MV-4-11 (cell line): ENCODE data around the gene ZBTB11.
A peak's percentile ranks its signal among the peaks of the same experiment; 100 is the strongest.
"Not testable (repeated sequence)": the region's sequence is repeated elsewhere in the genome, so short reads cannot be mapped to it uniquely, and the experiment has no call there.

Experiments used
- DNase-seq: peaks from one replicate; lab custom pipeline; 2025; lab: John Stamatoyannopoulos, UW

ZBTB11 gene

DNA sequence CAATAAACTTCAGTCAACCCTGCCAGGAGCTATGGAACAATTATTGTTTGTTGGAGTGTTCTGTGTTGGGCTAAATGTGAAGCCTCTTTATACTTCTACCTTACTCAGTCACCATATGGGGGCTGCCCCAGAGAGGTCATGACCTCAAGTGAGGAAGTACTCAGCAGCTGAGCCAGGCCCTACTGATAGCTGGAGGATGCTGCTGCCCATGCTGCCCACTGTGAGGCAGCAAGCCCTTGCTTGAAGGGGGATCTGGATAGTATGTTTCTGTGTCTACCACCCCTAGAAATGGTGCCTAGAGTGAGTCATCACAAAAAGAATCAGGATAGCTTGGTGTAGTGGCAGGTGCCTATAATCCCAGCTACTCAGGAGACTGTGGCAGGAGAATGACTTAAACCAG is 14.0 kb upstream of the ZBTB11 start:
- DNase-seq: no peak

DNA sequence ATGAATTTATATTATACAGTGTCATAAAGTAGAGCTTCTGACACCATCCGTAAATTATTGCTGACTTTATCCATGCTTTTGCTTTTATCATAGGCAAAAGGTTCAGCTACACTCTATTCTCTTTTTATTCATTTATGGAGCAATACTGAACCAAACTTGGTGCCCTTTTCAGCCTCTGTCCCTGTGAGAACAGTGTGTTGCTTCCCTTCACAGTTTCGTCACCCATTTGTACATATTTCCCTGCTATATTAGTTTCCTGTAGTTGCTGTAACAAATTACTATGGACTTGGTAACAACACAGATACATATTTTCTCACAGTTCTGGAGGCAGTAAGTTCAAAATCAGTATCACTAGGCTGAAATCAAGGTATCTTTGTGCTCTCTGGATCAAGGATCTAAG is 12.4 kb upstream of the ZBTB11 start:
- DNase-seq: no peak

DNA sequence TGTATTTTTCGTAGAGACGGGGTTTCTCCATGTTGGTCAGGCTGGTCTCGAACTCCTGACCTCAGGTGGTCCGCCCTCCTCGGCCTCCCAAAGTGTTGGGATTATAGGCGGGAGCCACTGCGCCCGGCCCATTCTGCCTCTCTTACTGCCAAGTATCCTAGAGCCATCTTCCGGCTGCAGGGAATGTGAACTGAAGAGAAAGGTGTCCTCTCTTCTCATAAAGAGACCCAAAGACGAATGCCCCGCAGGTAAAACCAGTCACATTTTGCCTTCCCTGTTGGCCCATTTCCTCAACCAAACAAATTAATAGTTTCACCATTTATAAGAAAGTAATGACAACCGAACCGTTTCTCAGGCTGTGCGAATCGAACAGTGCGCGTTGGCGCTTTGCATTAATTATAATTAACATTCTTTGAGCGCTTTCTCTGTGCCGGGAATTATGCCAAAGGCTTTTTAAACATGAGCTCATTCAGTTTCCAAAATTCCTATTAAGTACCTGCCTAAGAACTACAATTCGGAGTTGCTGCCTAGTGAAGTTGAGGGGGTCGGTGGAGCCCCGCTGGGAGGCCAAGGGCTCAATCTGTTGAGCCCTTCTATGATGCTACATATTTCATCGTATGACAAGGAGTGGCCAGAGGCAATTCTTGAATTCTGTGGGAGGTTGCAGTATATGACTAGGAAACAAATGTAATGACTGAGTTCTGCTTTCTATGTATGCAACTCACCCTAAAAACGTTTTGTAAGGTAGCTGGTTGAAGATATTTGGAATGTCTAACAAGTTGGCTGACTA is 10.4 kb upstream of the ZBTB11 start:
- no peak for DNase-seq

DNA sequence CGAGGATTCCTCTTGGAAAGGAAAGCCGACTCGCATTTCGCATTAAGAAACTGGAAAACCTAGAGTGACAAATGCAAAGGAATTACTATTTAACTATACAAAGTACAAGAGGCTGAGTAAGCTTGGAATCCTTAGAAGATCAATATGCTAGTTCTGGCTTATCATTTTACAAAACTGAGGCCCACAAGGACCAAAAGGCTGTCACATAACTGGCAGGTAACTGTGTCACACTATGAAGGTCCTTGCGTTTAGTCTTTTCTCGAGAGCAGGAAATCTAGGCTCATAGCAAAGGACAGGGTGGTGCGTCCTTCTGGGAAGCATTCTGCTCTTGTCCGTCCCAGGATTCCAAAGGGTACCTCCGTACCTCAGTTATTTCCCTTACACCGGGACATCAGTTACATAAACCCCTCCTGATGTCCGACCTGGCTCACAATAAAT is 9.0 kb upstream of the ZBTB11 start:
- DNase-seq: no peak

DNA sequence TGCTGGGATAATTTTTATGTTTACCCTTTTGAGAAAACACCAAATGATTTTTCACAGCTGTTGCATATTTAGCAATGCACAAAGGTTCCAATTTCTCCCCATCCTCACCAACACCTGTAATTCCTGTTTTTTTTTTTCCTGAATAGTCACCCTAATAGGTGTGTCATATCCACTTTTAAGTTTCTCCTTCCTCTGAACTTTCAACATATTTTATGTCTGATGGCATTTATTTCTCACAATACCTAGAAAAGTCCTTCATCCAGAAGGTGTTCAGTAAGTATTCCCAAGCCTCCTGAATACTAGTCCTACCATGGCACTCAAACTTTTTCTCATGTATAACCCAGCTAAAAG is 8.1 kb upstream of the ZBTB11 start:
- DNase-seq: no peak

DNA sequence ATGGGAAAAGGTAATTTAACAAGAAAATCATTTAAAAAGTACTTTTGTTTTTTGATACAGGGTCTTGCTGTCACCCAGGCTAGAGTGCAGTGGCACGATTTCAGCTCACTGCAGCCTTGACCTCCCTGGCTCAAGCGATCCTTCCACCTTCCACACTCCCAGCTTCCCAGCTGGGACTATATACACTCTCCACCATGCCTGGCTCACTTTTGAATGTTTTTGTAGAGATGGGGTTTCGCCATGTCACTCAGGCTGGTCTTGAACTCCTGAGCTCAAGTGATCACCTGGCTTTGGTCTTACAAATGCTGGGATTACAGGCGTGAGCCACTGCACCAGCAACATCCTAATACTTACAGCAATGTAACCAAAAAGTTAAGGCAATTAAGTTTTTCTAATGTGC is 3.5 kb upstream of the ZBTB11 start:
- DNase-seq: no peak

DNA sequence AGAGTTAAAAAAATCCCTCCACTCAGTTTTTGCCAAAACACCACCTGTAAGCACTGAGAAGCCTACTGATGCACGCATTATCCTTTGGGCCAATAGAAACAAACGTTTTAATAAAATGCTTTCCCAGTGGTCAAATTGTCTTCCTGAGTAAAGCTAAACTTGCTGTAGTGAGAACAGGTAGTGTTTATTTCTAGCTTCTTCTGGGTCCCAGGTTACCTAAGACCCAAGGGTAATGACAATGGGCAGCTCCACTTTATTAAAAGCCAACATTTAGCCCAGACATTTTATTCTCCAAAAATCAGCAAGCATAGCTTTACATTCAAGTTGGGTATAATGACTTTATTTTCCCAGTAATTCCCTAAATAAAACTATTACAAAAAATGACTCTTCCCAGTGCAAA is 1.9 kb upstream of the ZBTB11 start:
- DNase-seq: not testable (repeated sequence)

DNA sequence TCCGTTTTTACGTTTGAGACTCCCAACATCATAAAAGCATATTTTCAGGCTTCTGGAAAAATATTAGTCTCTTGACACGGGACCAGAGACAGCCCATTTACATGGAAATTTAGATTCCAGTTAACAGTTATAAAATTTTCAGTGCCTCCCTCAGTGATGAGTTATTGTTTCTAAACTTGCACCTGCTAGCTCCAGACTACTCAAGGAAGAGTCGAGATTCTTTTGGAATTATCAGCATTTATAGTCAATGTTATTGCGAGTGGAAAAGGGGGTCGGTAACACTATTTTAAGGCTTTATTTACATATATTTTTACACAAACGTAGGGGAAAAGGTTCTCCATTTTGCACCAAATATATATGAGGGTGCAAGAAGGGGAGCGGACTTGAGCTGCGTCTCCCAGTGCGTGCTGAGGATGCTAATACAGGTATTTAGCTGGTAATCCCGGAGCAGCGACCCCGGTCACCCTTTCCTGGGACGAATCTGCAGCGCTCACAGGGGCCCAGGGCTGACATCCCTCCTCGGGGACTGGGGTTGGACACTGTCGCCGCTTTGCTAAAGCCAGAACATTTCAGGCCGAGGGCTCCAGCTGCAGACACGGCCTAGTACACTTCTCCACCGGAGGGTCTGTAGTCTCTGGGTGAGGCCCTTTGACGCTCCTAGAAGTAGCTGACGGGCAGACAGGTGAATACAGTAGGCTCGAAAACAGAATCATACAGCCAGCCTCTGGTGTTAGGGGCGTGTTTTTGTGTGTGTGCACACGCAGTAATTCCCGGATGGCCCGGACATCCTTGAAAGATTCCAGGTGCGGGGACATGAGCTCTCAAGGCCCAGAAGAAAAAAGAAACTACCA is 729 bp upstream of the ZBTB11 start:
- no peak for DNase-seq

DNA sequence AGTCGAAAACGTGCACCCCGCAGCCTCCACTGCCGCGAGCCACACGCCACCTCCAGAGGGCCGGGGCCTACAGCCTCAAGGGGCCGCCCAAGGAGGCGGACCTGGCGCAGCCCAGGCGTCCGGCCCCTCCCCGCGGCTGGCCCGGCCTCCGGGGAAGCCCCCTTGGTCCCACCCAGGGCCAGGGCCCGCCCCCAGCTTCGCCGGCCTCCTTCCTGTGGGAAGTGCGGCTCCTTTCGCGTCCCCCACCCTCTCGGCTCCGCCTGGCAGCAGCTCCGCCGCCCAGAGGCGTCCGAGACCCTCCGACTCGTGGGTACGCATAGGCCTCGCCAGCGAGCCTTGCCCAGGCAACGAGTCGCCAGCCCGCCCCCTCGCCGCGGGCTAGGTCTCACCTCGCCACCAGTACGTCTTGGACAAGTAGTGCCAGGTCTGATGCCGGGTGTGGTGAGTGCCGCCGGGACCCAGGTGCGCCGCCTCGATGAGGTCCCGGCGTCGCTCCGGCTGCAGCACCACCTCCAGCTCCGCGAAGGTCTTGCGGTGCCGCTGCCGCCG is 642 bp downstream of the ZBTB11 start:
- DNase-seq: no peak

DNA sequence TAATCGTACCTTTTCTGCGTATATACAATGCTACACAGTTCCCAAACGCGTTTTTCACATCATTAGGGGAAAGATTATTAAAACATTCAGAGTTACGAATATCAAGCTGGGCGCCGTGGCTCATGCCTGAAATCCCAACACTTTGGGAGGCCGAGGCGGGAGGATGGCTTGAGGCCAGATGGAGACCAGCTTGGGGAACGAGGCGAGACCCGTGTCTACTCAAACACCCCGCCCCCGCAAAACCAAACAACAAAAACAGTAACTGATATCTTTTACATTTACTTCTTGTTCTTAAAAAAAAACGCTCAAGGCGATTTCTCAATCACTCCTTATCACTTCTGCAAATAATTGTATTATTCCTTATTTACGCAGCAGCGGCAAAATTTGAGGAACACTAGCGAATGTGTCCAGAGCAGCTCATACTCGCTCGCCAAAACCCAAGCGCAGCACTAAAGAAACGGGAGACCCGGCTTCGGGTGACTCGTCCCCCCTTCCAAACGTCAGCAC is 1.2 kb downstream of the ZBTB11 start:
- no peak for DNase-seq

DNA sequence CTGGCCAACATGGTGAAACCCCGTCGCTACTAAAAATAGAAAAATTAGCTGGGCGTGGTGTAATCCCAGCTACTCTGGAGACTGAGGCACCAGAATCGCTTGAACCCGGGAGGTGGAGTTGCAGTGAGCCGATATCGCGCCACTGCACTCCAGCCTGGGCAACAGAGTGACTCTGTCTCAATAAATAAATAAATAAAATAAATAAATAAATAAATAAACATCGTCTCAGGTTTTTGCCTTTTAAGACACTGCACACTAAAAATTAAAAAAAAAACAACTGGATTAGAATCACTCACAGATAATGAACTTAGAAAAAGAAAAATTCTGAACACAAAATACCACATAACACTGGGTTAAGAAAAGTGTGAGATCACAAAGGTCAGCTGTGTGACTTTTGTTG is 2.4 kb downstream of the ZBTB11 start:
- no peak for DNase-seq

DNA sequence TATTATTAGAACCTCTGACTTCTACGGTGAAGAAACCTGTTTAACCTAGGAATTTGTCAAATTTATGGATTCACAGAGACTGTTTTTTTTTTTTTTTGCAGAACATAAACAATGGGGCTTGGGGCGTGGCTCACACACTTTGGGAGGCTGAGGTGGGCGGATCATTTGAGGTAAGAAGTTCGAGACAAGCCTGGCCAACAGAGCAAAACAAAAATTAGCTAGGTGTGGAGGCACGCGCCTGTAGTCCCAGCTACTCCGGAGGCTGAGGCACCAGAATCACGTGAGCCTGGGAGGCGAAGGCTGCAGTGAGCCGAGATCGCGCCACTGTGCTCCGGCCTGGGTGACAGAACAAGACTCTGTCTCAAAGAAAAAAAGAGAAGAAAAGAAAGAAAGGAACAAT is 3.0 kb downstream of the ZBTB11 start:
- DNase-seq: no peak

DNA sequence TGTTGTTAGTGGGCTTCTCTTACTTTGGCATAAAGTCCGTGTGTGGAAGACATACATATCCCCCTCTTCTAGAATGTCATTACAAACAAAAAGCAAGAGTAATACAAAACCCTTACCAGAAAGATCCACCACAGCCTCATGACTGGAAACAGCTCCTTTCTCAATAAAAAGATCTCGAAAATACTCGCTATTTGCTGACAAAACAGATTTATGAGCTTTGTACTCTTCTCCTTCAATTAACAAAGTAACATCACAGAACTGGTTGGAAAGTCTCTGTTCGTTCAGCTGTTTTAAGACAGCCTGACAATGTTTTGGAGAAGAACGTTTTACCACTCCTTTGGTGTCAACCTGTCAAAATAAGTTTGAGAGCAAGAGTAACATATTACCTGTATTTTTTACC is 5.9 kb downstream of the ZBTB11 start:
- no peak for DNase-seq

DNA sequence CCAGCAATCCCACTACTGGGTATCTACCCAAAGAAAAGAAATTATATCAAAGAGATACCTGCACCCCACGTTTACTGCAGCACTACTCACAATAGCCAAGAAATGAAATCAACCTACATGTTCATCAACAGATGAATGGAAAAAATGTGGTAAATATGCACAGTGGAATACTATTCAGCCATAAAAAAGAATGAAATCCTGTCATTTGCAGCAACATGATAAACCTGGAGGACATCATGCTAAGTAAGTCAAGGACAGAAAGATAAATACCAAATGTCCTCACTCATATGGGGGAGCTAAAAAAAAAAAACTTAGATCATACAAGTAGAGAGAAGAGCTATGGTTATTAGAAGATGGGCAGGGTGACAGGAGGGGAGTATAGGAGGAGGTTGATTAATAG is 9.1 kb downstream of the ZBTB11 start:
- DNase-seq: no peak

DNA sequence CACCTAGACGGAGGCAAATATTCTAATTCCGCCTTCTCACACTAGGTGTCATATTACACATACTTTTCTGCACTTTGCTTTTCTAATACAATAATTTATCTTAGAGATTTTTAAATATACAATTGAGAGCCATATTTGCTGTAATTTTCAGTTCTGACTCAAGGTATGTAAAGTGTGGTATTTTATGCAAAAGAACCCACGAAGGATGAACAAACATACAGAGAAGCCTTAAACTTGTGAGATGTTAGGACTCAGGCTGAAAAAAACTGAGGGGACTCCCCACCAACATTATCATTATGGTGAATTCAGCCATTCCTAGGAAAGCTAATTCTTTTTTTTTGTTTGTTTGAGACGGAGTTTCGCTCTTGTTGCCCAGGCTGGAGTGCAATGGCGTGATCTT is 9.6 kb downstream of the ZBTB11 start:
- DNase-seq: no peak

DNA sequence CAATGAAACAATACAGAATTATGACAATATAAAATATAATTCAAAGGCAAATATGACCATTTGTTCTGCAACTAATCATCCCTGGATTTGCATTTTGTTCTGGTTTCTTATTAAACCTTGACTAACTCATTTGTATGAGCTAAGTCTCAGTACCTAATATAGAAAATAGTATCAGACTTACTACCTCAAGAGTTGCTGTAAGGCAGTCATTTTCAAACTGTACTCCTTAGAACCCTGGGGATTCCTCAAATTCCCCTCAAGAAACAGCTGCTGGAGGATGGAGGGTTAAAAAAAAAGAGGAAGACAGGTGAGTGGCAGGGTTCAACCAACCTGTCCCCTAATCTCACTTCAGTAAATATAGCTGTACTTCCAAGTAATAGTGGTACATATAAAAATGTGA is 11.1 kb downstream of the ZBTB11 start:
- DNase-seq: no peak

DNA sequence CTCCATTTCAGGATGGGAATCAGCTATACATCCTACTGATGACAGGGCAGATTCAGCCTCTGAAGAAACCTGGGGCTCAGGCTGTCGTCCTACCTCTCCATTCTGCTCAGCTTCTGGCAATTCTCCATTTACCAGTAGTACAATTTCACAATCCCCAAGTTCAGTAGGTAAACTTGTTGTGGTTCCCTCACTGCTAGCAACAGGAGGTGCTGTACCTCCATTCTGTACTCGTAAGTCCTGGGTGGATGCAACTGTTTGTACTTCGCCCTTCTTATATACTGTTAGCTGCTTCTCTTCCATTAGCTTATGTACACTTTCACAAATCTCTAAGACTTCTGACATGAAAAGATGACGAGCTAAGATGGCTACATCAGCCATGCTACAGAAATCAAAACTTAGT is 11.6 kb downstream of the ZBTB11 start:
- no peak for DNase-seq

DNA sequence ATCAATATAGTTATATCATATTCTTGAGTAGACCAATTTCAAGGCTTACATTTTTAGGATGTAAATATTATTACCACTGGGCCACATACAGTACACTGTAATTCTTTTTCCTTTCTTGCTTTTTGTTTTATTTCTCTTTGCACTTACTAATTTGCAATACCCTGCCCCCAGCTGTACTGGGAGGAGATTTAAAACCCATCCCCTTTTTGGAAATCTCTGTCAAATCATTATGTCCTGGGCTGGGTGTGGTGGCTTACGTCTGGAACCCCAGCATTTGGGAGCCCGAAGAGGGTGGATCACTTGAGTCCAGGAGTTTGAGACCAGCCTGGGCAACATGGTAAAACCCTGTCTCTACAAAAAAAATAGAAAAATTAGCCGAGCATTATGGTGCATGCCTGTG is 16.2 kb downstream of the ZBTB11 start:
- no peak for DNase-seq

DNA sequence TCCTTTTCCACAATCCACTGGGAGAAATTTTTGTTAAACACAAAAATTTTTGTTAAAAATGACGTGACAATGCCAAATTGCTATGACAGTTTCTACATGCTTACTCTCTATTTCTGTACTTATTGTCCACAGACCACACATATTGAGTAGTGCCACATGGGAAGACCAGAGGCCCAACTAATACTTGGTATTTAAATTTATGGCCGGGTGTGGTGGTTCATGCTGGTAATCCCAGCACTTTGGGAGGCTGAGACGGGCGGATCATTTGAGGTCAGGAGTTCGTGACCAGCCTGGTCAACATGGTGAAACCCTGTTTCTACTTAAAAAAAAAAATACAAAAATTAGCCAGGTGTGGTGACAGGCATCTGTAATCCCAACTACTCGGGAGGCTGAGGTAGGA is 20.3 kb downstream of the ZBTB11 start:
- no peak for DNase-seq

DNA sequence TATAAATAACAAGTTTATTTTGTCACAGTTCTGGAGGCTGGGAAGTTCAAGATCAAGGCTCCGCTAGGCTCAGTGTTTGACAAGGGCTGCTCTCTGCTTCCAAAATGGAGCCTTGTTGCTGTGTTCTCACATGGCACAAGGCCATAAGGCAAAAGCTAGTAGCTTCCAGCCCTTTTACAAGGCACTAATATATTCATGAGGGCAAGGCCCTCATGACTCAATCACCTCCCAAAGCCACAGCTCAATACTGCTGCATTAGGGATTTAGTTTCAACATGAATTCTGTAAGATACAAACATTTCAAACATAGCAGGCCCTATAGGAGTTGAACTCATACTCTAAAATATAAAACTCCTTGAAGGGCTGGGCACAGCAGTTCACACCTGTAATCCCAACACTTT is 30.2 kb downstream of the ZBTB11 start:
- no peak for DNase-seq

DNA sequence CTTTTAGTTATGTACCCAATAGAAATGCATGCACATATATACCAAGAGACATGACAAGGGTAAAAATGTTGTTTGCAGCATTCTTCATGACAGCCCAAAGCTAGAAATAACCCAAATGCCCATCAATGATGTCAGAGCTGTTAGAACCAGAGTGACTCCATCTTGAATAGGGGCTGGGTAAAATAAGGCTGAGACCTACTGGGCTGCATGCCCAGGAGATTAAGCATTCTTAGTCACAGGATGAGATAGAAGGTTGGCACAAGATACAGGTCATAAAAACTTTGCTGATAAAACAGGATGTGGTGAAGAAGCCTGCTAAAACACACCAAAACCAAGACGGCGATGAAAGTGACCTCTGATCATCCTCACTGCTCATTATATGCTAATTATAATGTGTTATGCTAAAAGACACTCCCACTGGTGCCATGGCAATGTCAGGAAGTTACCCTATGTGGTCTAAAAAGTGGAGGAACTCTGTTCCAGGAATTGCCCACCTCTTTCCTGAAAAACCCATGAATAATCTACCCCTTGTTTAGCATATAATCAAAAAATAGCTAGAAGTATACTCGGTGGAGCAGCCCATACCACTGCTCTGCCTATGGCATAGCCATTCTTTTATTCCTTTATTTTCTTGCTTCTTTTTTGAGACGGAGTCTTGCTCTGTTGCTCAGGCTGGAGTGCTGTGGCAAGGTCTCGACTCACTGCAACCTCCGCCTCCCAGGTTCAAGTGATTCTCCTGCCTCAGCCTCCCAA is 32.9 kb downstream of the ZBTB11 start:
- DNase-seq: peak; percentile 91
